ENCODE results near the gene BFSP1. TPM values are rescaled to one million over a fixed set of nuclear protein-coding genes. Genes with fewer than 3 reads are reported as not detected.

The BFSP1 gene
- total RNA-seq, 2 donors from 2014 or later, result 0.14 to 0.20 TPM

GRCh38 chr20:17504898-17505635 lies 26.1 kb downstream of the BFSP1 start:
- ATAC-seq (peak; percentile 89 to 90), DNase-seq (ENCODE audit: low spot score) (peak; percentile 88)
- H3K9me3 Mint-ChIP-seq, result no peaks in the 10 kb centered on the region
- no peaks in the 10 kb centered on the region for H3K27me3 Mint-ChIP-seq
- peak overlapping the region; percentile 61 to 84 for H3K27ac Mint-ChIP-seq
- no peaks in the 10 kb centered on the region for H3K36me3 Mint-ChIP-seq
- H3K4me1 Mint-ChIP-seq (ENCODE audit: low read depth in 2 of 2), result peaks cover 34 to 42% of the 10 kb centered on the region in 2 donors
- peak overlapping the region; percentile 88 for H3K4me3 Mint-ChIP-seq

GRCh38 chr20:17504066-17504897 lies 26.9 kb downstream of the BFSP1 start:
- DNase-seq (ENCODE audit: low spot score), result no peak
- Mint-ChIP-seq H3K4me1 (ENCODE audit: low read depth in 2 of 2) (peaks cover 29 to 39% of the 10 kb centered on the region in 2 donors), H3K36me3 (no peaks in the 10 kb centered on the region), H3K27ac (peak overlapping the region; percentile 61 to 84), H3K27me3 (no peaks in the 10 kb centered on the region), H3K9me3 (no peaks in the 10 kb centered on the region), H3K4me3 (peak overlapping the region; percentile 88)
- peak; percentile 17 to 44 for ATAC-seq

GRCh38 chr20:17503301-17504065 lies 27.7 kb downstream of the BFSP1 start:
- Mint-ChIP-seq H3K4me1 (ENCODE audit: low read depth in 2 of 2) (peaks cover 29 to 39% of the 10 kb centered on the region in 2 donors), H3K27me3 (no peaks in the 10 kb centered on the region), H3K36me3 (no peaks in the 10 kb centered on the region), H3K27ac (no peak overlapping the region), H3K4me3 (no peak overlapping the region), H3K9me3 (no peaks in the 10 kb centered on the region)
- ATAC-seq (no peak), DNase-seq (ENCODE audit: low spot score) (no peak)

GRCh38 chr20:17502105-17502504 lies 29.1 kb downstream of the BFSP1 start:
- Mint-ChIP-seq H3K36me3 (no peaks in the 10 kb centered on the region), H3K4me3 (no peak overlapping the region), H3K27me3 (no peaks in the 10 kb centered on the region), H3K9me3 (no peaks in the 10 kb centered on the region), H3K4me1 (ENCODE audit: low read depth in 2 of 2) (peaks cover 21 to 28% of the 10 kb centered on the region in 2 donors), H3K27ac (no peak overlapping the region)
- DNase-seq (ENCODE audit: low spot score), result no peak
- ATAC-seq, result no peak

GRCh38 chr20:17501701-17502100 lies 29.5 kb downstream of the BFSP1 start:
- H3K4me3 Mint-ChIP-seq, result no peak overlapping the region
- H3K27me3 Mint-ChIP-seq, result no peaks in the 10 kb centered on the region
- no peak for ATAC-seq
- no peaks in the 10 kb centered on the region for H3K9me3 Mint-ChIP-seq
- H3K4me1 Mint-ChIP-seq (ENCODE audit: low read depth in 2 of 2), result peaks cover 19 to 24% of the 10 kb centered on the region in 2 donors
- DNase-seq (ENCODE audit: low spot score), result no peak
- H3K36me3 Mint-ChIP-seq, result no peaks in the 10 kb centered on the region
- H3K27ac Mint-ChIP-seq, result peak overlapping the region in 1 of 2 donors; percentile 17

GRCh38 chr20:17500826-17501225 lies 30.4 kb downstream of the BFSP1 start:
- Mint-ChIP-seq H3K27ac (no peak overlapping the region), H3K9me3 (no peaks in the 10 kb centered on the region), H3K27me3 (no peaks in the 10 kb centered on the region), H3K4me3 (no peak overlapping the region), H3K4me1 (ENCODE audit: low read depth in 2 of 2) (peaks cover 13 to 18% of the 10 kb centered on the region in 2 donors), H3K36me3 (no peaks in the 10 kb centered on the region)
- DNase-seq (ENCODE audit: low spot score) (no peak), ATAC-seq (no peak)

- Mint-ChIP-seq H3K27me3 (no peaks in the 10 kb centered on the region), H3K4me1 (ENCODE audit: low read depth in 2 of 2) (peaks cover 8 to 13% of the 10 kb centered on the region in 2 donors), H3K9me3 (no peaks in the 10 kb centered on the region), H3K27ac (no peak overlapping the region), H3K4me3 (no peak overlapping the region), H3K36me3 (no peaks in the 10 kb centered on the region)
- DNase-seq (ENCODE audit: low spot score), result no peak
- no peak for ATAC-seq
Measured at GRCh38 chr20:17500271-17500670, 30.9 kb downstream of the BFSP1 start.

- Mint-ChIP-seq H3K4me1 (ENCODE audit: low read depth in 2 of 2) (peaks cover under 1% of the 10 kb centered on the region in 2 donors), H3K36me3 (no peaks in the 10 kb centered on the region), H3K9me3 (no peaks in the 10 kb centered on the region), H3K27me3 (no peaks in the 10 kb centered on the region), H3K4me3 (no peak overlapping the region), H3K27ac (no peak overlapping the region)
- DNase-seq (ENCODE audit: low spot score) (no peak), ATAC-seq (no peak)
Measured at GRCh38 chr20:17499041-17499440, 32.1 kb downstream of the BFSP1 start.

- Mint-ChIP-seq H3K36me3 (no peaks in the 10 kb centered on the region), H3K4me1 (ENCODE audit: low read depth in 2 of 2) (no peaks in the 10 kb centered on the region), H3K9me3 (no peaks in the 10 kb centered on the region), H3K27me3 (no peaks in the 10 kb centered on the region), H3K4me3 (no peak overlapping the region), H3K27ac (no peak overlapping the region)
- DNase-seq (ENCODE audit: low spot score), result no peak
- no peak for ATAC-seq
Measured at GRCh38 chr20:17498641-17499040, 32.5 kb downstream of the BFSP1 start.

- DNase-seq (ENCODE audit: low spot score) (no peak), ATAC-seq (no peak)
- H3K27ac Mint-ChIP-seq, result no peak overlapping the region
- no peaks in the 10 kb centered on the region for H3K27me3 Mint-ChIP-seq
- H3K9me3 Mint-ChIP-seq, result no peaks in the 10 kb centered on the region
- H3K4me3 Mint-ChIP-seq, result no peak overlapping the region
- no peaks in the 10 kb centered on the region for H3K4me1 Mint-ChIP-seq (ENCODE audit: low read depth in 2 of 2)
- H3K36me3 Mint-ChIP-seq, result no peaks in the 10 kb centered on the region
Measured at GRCh38 chr20:17497821-17498580, 33.2 kb downstream of the BFSP1 start.

GRCh38 chr20:17495826-17496225 lies 35.4 kb downstream of the BFSP1 start:
- H3K4me3 Mint-ChIP-seq, result no peak overlapping the region
- no peaks in the 10 kb centered on the region for H3K36me3 Mint-ChIP-seq
- DNase-seq (ENCODE audit: low spot score) (no peak), ATAC-seq (no peak)
- no peaks in the 10 kb centered on the region for H3K9me3 Mint-ChIP-seq
- no peak overlapping the region for H3K27ac Mint-ChIP-seq
- no peaks in the 10 kb centered on the region for H3K4me1 Mint-ChIP-seq (ENCODE audit: low read depth in 2 of 2)
- no peaks in the 10 kb centered on the region for H3K27me3 Mint-ChIP-seq

GRCh38 chr20:17494201-17494600 lies 37.0 kb downstream of the BFSP1 start:
- no peak overlapping the region for H3K4me3 Mint-ChIP-seq
- ATAC-seq, result no peak
- H3K27me3 Mint-ChIP-seq, result no peaks in the 10 kb centered on the region
- no peak for DNase-seq (ENCODE audit: low spot score)
- H3K4me1 Mint-ChIP-seq (ENCODE audit: low read depth in 2 of 2), result no peaks in the 10 kb centered on the region
- no peaks in the 10 kb centered on the region for H3K9me3 Mint-ChIP-seq
- no peak overlapping the region for H3K27ac Mint-ChIP-seq
- no peaks in the 10 kb centered on the region for H3K36me3 Mint-ChIP-seq

GRCh38 chr20:17493173-17493572 lies 38.0 kb downstream of the BFSP1 start:
- H3K4me1 Mint-ChIP-seq (ENCODE audit: low read depth in 2 of 2), result no peaks in the 10 kb centered on the region
- no peaks in the 10 kb centered on the region for H3K36me3 Mint-ChIP-seq
- H3K27me3 Mint-ChIP-seq, result no peaks in the 10 kb centered on the region
- H3K4me3 Mint-ChIP-seq, result no peak overlapping the region
- no peak for DNase-seq (ENCODE audit: low spot score)
- no peak for ATAC-seq
- H3K9me3 Mint-ChIP-seq, result no peaks in the 10 kb centered on the region
- H3K27ac Mint-ChIP-seq, result no peak overlapping the region

Measured in natural killer cell treated with Interleukin-12 subunit alpha and Interleukin-12 subunit beta and Interleukin-15 and Interleukin-18, amount 100 ng/mL, for 72 hours (primary cell).